VCaP (cell line): ENCODE results near the gene TMED9.

Experiments used
- H3K27ac ChIP-seq: fragments of 450-650 bp; 2 replicates; pipeline ENCODE4 v1.5.1; 2017
- CTCF ChIP-seq: fragments of 450-650 bp; conservative IDR thresholded peaks from 2 replicates; pipeline ENCODE4 v1.5.1; 2017; ENCODE audit warnings: mild to moderate bottlenecking, moderate library complexity

TMED9 gene

GRCh38 chr5:177598477-177598876 lies 6.5 kb downstream of the TMED9 start:
- no peak overlapping the region for H3K27ac ChIP-seq
- TF ChIP-seq CTCF = no peak

GRCh38 chr5:177599731-177600507 lies 7.9 kb downstream of the TMED9 start, which contains the start of gene B4GALT7:
TSS of gene B4GALT7 (plus strand) at chr5:177600132. CDS start at chr5:177600211, 79 bp downstream.
- peak within 1 kb of the TSS; percentile 90 for H3K27ac ChIP-seq
- 0 out of 2 replicates have a peak, but pooled peaks have one; percentile 4 for TF ChIP-seq CTCF

- no peak for TF ChIP-seq CTCF
- peak overlapping the region; percentile 90 for H3K27ac ChIP-seq
These were observed 8.6 kb downstream of the TMED9 start for GRCh38 chr5:177600508-177601018.

GRCh38 chr5:177601126-177601525 lies 9.1 kb downstream of the TMED9 start:
- peak overlapping the region; percentile 90 for H3K27ac ChIP-seq
- no peak for TF ChIP-seq CTCF

- peak; percentile 61 for TF ChIP-seq CTCF
- H3K27ac ChIP-seq = no peak overlapping the region
These were observed 9.8 kb downstream of the TMED9 start for GRCh38 chr5:177601577-177602457.

- no peak overlapping the region for H3K27ac ChIP-seq
- TF ChIP-seq CTCF = no peak
These were observed 10.4 kb downstream of the TMED9 start for GRCh38 chr5:177602458-177602830.

GRCh38 chr5:177603631-177604030 lies 11.6 kb downstream of the TMED9 start:
- H3K27ac ChIP-seq = no peak overlapping the region

More at GRCh38 chr5:177603631-177604030, 11.6 kb downstream of the TMED9 start:
- TF ChIP-seq CTCF = no peak
